MM.1S (cell line): ENCODE results near the gene SCUBE2.
A peak's percentile ranks its signal among the peaks of the same experiment; 100 is the strongest.

ENCODE experiments used
- DNase-seq: peaks from one replicate; pipeline ENCODE4 v3.0.0-alpha.2; 2015
- H2AFZ ChIP-seq: fragments of 300-600 bp; sonication (generic); 2 replicates; pipeline ENCODE4 v1.6.0; 2016; ENCODE audit warnings: antibody characterized with exemption, low read length
- H3F3A ChIP-seq: fragments of 300-600 bp; sonication (generic); 2 replicates; pipeline ENCODE4 v1.6.1; 2016; ENCODE audit warnings: mild to moderate bottlenecking, antibody characterized with exemption, low read length, moderate library complexity, mixed read lengths; ENCODE audit not compliant: insufficient read depth
- H3K27ac ChIP-seq: fragments of 300-600 bp; sonication (generic); 2 replicates; pipeline ENCODE4 v1.5.1; 2016; ENCODE audit warnings: mild to moderate bottlenecking, low read length
- H3K27me3 ChIP-seq: fragments of 300-600 bp; sonication (generic); replicated peaks from 2 replicates; pipeline ENCODE4 v1.6.0; 2016; ENCODE audit warnings: low read length; ENCODE audit not compliant: insufficient read depth
- H3K36me3 ChIP-seq: fragments of 300-600 bp; sonication (generic); replicated peaks from 2 replicates; pipeline ENCODE4 v1.6.1; 2016; ENCODE audit warnings: mild to moderate bottlenecking, low read length, mixed read lengths; ENCODE audit not compliant: insufficient read depth
- H3K4me1 ChIP-seq: fragments of 300-600 bp; sonication (generic); 2 replicates; pipeline ENCODE4 v1.6.1; 2016; ENCODE audit warnings: low read length, mixed read lengths
- H3K4me2 ChIP-seq: fragments of 300-600 bp; sonication (generic); 2 replicates; pipeline ENCODE4 v1.6.0; 2016; ENCODE audit warnings: low read depth, low read length
- H3K4me3 ChIP-seq: fragments of 300-600 bp; sonication (generic); 2 replicates; pipeline ENCODE4 v1.5.1; 2016; ENCODE audit warnings: low read length, mixed read lengths
- H3K79me2 ChIP-seq: fragments of 300-600 bp; sonication (generic); 2 replicates; pipeline ENCODE4 v1.6.1; 2016; ENCODE audit warnings: mixed run types, low read length, mixed read lengths
- H3K9ac ChIP-seq: fragments of 300-600 bp; sonication (generic); 2 replicates; pipeline ENCODE4 v1.6.1; 2016; ENCODE audit warnings: low read length, mixed read lengths
- H3K9me2 ChIP-seq: fragments of 300-600 bp; sonication (generic); replicated peaks from 2 replicates; pipeline ENCODE4 v1.6.1; 2016; ENCODE audit warnings: mild to moderate bottlenecking, low read length, mixed read lengths; ENCODE audit not compliant: insufficient read depth
- H3K9me3 ChIP-seq: fragments of 300-600 bp; sonication (generic); replicated peaks from 2 replicates; pipeline ENCODE4 v1.6.1; 2016; ENCODE audit warnings: mild to moderate bottlenecking, low read length, mixed read lengths; ENCODE audit not compliant: insufficient read depth
- H4K20me1 ChIP-seq: fragments of 300-600 bp; sonication (generic); 2 replicates; pipeline ENCODE4 v1.6.1; 2016; ENCODE audit warnings: mild to moderate bottlenecking, low read length, moderate library complexity, mixed read lengths; ENCODE audit not compliant: insufficient read depth
- EZH2 ChIP-seq: fragments of 300-600 bp; sonication (generic); optimal IDR thresholded peaks from 2 replicates; pipeline ENCODE3; 2017; ENCODE audit warnings: low read depth, mild to moderate bottlenecking, antibody characterized with exemption, low read length, mixed read lengths
- EZH2phosphoT487 ChIP-seq: fragments of 300-600 bp; sonication (generic); IDR thresholded peaks from 2 replicates; pipeline ENCODE4 v1.6.1; 2018; ENCODE audit warnings: antibody characterized with exemption, low read length
- TF ChIP-seq, protein P1 (sequence below): fragments of 300-600 bp; sonication (generic); IDR thresholded peaks from 2 replicates; pipeline ENCODE4 v1.5.1; 2016; ENCODE audit warnings: antibody characterized with exemption, low read length, mixed read lengths

The SCUBE2 gene

DNA sequence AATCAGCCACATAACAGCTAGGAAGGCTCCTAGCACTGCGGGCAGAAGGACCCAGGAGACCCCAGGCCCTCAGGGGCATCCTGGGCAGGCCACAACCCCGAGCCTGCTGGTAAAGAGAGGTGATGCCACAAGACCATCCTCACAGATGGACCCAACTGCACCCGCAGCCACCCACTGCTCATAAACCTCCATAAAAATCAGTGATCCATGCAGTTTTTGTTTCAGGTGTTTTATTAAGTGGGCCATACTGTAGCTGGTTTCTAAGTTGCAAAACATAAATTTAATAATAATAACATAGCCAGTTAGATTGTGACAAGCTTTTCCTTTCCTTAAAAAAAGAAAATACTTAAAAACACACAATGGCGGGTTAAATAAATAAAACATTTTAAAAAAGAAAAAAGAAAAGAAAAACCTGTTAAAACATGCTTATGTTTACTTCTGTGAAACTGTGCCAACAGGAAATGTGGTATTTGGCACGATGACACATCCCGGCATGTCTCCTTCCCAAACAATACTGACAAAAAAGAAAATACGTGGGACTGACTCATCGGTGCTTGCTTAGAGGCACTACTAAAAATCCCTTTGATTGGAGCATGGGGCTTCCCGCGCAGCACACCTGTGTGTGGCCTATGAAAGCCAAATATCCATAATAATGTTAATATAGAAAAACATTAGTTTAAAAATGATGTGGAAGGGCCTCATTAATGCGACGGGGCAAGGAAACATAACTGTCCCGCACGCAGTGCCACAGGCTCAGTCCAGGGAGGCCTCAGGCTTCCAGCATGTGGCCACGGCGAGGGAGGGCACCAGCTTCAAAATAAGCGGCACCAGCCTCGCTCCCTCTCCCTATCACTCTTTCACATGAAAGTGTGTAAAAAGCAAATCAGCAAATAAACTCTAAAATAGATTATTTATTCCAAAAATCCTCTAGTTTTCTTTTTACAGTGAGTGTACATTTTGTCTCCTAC, 47.5 kb upstream of the SCUBE2 start:
- no peak overlapping the region for H3K9ac ChIP-seq
- H4K20me1 ChIP-seq, result no peaks in the 10 kb centered on the region
- H3K27me3 ChIP-seq, result no peaks in the 10 kb centered on the region
- H3F3A ChIP-seq, result no peaks in the 10 kb centered on the region
- no peak for DNase-seq
- H3K4me2 ChIP-seq, result no peak overlapping the region
- no peak overlapping the region for H3K4me3 ChIP-seq
- TF ChIP-seq EZH2, result no peak
- TF ChIP-seq, protein P1, sequence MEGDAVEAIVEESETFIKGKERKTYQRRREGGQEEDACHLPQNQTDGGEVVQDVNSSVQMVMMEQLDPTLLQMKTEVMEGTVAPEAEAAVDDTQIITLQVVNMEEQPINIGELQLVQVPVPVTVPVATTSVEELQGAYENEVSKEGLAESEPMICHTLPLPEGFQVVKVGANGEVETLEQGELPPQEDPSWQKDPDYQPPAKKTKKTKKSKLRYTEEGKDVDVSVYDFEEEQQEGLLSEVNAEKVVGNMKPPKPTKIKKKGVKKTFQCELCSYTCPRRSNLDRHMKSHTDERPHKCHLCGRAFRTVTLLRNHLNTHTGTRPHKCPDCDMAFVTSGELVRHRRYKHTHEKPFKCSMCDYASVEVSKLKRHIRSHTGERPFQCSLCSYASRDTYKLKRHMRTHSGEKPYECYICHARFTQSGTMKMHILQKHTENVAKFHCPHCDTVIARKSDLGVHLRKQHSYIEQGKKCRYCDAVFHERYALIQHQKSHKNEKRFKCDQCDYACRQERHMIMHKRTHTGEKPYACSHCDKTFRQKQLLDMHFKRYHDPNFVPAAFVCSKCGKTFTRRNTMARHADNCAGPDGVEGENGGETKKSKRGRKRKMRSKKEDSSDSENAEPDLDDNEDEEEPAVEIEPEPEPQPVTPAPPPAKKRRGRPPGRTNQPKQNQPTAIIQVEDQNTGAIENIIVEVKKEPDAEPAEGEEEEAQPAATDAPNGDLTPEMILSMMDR, result no peak
- TF ChIP-seq EZH2phosphoT487, result no peak
- no peaks in the 10 kb centered on the region for H3K9me3 ChIP-seq
- no peak overlapping the region for H3K27ac ChIP-seq
- no peaks in the 10 kb centered on the region for H3K9me2 ChIP-seq
- H3K4me1 ChIP-seq, result no peaks in the 10 kb centered on the region
- H3K36me3 ChIP-seq, result no peaks in the 10 kb centered on the region
- no peak overlapping the region for H2AFZ ChIP-seq
- H3K79me2 ChIP-seq, result no peaks in the 10 kb centered on the region

DNA sequence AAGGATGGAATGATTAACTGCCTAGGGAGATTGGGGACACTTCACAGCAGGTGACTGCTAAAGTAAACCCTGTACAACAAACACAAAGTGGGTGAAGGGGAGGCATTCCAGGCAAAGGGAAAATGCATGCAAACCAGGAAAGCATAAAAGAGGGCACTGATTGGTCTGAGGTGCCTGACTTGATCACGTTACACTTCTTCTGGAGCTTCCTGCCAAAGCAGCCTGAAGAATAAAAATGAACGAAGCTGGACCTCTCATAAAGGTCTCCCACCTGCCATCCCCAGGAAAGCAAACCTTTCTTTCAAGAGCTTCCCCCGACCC, 46.7 kb upstream of the SCUBE2 start:
- no peak overlapping the region for H2AFZ ChIP-seq
- no peak overlapping the region for H3K9ac ChIP-seq
- no peak overlapping the region for H3K4me3 ChIP-seq
- no peaks in the 10 kb centered on the region for H3K9me2 ChIP-seq
- no peaks in the 10 kb centered on the region for H3K4me1 ChIP-seq
- TF ChIP-seq EZH2phosphoT487 (no peak), EZH2 (no peak)
- TF ChIP-seq, protein P1, result no peak
- no peaks in the 10 kb centered on the region for H3F3A ChIP-seq
- H3K36me3 ChIP-seq, result no peaks in the 10 kb centered on the region
- no peaks in the 10 kb centered on the region for H3K79me2 ChIP-seq
- no peaks in the 10 kb centered on the region for H3K9me3 ChIP-seq
- no peak overlapping the region for H3K27ac ChIP-seq
- no peak overlapping the region for H3K4me2 ChIP-seq
- no peaks in the 10 kb centered on the region for H3K27me3 ChIP-seq
- no peak for DNase-seq
- H4K20me1 ChIP-seq, result no peaks in the 10 kb centered on the region

DNA sequence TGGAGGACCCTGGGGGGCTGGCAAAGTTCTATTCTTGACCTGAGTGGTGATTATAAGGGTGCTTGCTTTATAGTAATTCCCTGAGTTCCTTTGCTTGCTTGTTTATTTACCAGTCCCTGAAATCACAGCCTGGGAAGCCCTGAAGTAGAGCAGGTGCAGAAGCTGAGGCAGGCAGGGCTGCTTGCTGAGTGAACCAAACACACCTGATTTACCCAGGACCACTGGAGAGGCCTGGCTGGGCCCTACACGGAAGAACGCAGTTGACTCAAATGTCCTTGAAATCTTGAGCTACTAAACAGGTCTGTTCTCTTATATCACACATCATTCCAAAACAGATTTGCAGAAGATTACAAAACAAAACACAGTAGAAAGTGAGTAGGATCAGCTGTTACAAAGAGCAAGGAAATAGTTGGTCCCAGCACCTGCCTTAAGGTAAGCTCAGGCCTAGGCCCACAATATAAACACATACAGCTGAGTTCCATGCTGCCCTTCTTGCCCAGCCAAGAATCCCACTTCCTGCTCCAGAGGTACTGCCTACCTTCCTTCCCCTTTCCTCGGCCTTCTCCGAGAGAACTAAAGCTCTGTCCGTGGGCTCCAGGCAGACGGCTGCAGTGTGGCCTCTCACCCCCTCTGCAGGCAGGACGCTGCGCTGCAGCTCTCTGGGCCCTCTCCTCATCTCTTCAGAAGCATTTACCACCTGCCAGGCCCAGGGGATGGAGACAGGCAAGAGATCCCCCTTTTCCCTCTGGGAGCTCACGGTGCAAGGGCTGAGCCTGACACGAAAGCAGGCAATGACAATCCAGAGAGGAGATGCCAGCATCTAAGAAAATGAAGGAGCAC, 46.1 kb upstream of the SCUBE2 start:
- TF ChIP-seq EZH2 (no peak), EZH2phosphoT487 (no peak)
- TF ChIP-seq, protein P1, result peak; percentile 98
- Histone ChIP-seq H3K9me3 (no peaks in the 10 kb centered on the region), H4K20me1 (no peaks in the 10 kb centered on the region), H2AFZ (0 out of 2 replicates have a peak overlapping the region, but pooled peaks have one; percentile 17), H3K36me3 (no peaks in the 10 kb centered on the region), H3K9me2 (no peaks in the 10 kb centered on the region), H3K4me2 (peak overlapping the region; percentile 44; the same call in 1 of the 2 replicates), H3K9ac (no peak overlapping the region), H3K27ac (no peak overlapping the region), H3K4me1 (no peaks in the 10 kb centered on the region), H3K79me2 (no peaks in the 10 kb centered on the region), H3K4me3 (no peak overlapping the region), H3F3A (no peaks in the 10 kb centered on the region), H3K27me3 (no peaks in the 10 kb centered on the region)
- peak; percentile 54 for DNase-seq
